Peyer's patch (tissue), 4 donors: ENCODE measurements around the gene ATP6V1D. TPM values are rescaled to one million over a fixed set of nuclear protein-coding genes. Genes with fewer than 3 reads are reported as not detected.

ENCODE experiments used
- DNase-seq, 3 donors: peaks; one replicate each; pipeline ENCODE4 v3.0.0-alpha.2; 2017 to 2019
- H3K27ac ChIP-seq, 4 donors: fragments of 200-600 bp; sonication (generic); one replicate each; pipeline ENCODE4 v1.5.1; 2016 to 2019
- H3K27me3 ChIP-seq, 2 donors: fragments of 200-600 bp; sonication (generic); one replicate each; pipeline ENCODE4 v1.5.1; 2019
- H3K36me3 ChIP-seq, 3 donors: fragments of 200-600 bp; sonication (generic); one replicate each; pipeline ENCODE4 v1.5.1; 2016 to 2019
- H3K4me1 ChIP-seq, 4 donors: fragments of 200-600 bp; sonication (generic); one replicate each; pipeline ENCODE4 v1.5.1; 2016 to 2019
- H3K4me3 ChIP-seq, 4 donors: fragments of 200-600 bp; sonication (generic); 1 replicate in 3 of 4; 2 replicates in 1 of 4; pipeline ENCODE4 v1.5.1; 2016 to 2019; ENCODE audit warnings: mild to moderate bottlenecking in 1 of 4
- H3K9me3 ChIP-seq, 4 donors: fragments of 200-600 bp; sonication (generic); one replicate each; pipeline ENCODE4 v1.5.1; 2016 to 2019; ENCODE audit warnings: mild to moderate bottlenecking in 1 of 4
- POLR2A ChIP-seq, 2 donors: fragments of 450-650 bp; IDR thresholded peaks; one replicate each; pipeline ENCODE4 v1.5.1; 2017; ENCODE audit warnings: antibody characterized with exemption in 2 of 2, mild to moderate bottlenecking in 2 of 2, moderate library complexity in 2 of 2
- total RNA-seq, 4 donors: library from RNA; depleted of rRNA; stranded (reverse); fragments of >200 nt; gene quantifications; one replicate each; pipeline ENCODE4 v1.1.0, GENCODE V29; 2016
- TF ChIP-seq, protein P1 (sequence below), 6 experiments: fragments of 450-650 bp in 4 of 6; fragments of 200-600 bp in 2 of 6; sonication (generic) in 1 of 6; IDR thresholded peaks; one replicate each; pipeline ENCODE4 v1.5.1; 2017 to 2019; ENCODE audit warnings: antibody characterized with exemption in 6 of 6, mild to moderate bottlenecking in 3 of 6, moderate library complexity in 1 of 6

The ATP6V1D gene
- total RNA-seq, 4 donors from 2014 or later, result 67.0 to 93.3 (median 78.5) TPM

DNA sequence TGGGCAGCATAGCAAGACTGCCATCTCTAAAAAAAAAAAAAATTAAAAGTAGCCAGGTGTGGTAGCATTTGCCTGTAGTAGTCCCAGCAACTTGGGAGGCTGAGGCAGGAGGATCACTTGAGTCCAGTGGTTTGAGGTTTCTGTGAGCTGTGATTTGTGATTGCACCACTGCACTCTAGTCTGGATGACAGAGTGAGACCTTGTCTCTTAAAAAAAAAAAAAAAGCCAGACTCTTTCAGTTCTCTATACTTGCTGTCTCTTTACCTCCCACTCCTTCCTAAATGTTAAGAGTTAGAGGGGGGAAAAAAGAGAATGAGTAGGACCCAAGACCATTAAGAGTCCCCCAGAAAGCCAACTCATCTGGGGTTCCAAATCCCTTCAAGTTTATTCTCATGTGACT lies 18.3 kb upstream of the ATP6V1D start:
- peaks cover 4 to 94% (median 4%) of the 10 kb centered on the region in 3 donors for H3K36me3 ChIP-seq
- DNase-seq, result no peak
- no peaks in the 10 kb centered on the region for H3K4me1 ChIP-seq
- H3K27ac ChIP-seq, result no peak overlapping the region
- no peaks in the 10 kb centered on the region for H3K27me3 ChIP-seq
- no peaks in the 10 kb centered on the region for H3K9me3 ChIP-seq
- no peak overlapping the region for H3K4me3 ChIP-seq
- no peak for TF ChIP-seq POLR2A (IDR thresholded peaks at IDR 0.05)
- TF ChIP-seq, protein P1, sequence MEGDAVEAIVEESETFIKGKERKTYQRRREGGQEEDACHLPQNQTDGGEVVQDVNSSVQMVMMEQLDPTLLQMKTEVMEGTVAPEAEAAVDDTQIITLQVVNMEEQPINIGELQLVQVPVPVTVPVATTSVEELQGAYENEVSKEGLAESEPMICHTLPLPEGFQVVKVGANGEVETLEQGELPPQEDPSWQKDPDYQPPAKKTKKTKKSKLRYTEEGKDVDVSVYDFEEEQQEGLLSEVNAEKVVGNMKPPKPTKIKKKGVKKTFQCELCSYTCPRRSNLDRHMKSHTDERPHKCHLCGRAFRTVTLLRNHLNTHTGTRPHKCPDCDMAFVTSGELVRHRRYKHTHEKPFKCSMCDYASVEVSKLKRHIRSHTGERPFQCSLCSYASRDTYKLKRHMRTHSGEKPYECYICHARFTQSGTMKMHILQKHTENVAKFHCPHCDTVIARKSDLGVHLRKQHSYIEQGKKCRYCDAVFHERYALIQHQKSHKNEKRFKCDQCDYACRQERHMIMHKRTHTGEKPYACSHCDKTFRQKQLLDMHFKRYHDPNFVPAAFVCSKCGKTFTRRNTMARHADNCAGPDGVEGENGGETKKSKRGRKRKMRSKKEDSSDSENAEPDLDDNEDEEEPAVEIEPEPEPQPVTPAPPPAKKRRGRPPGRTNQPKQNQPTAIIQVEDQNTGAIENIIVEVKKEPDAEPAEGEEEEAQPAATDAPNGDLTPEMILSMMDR (IDR thresholded peaks at IDR 0.05), result no peak

DNA sequence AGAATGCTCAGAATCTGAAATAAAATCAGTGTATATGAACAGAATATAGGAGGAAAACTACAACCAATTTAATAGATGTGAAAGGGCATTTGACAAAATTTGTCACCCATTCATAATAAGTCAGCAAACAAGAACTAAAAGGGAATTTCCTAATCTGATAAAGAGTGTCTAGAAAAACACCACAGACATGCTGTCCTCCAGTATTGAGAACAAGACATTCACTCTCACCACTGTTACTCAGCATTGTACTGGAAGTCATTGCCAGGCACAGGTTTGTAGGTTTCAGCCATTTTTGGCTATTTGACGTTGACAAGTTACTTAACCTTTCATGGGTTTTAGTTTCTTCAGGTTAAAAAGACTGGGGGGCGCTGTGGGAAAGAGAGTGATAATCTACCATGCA lies 13.7 kb upstream of the ATP6V1D start:
- Histone ChIP-seq H3K4me1 (no peaks in the 10 kb centered on the region), H3K27ac (no peak overlapping the region), H3K9me3 (no peaks in the 10 kb centered on the region), H3K27me3 (no peaks in the 10 kb centered on the region), H3K36me3 (peaks cover 4 to 91% (median 7%) of the 10 kb centered on the region in 3 donors), H3K4me3 (no peak overlapping the region)
- TF ChIP-seq, protein P1 (IDR thresholded peaks at IDR 0.05), result no peak
- no peak for TF ChIP-seq POLR2A (IDR thresholded peaks at IDR 0.05)
- no peak for DNase-seq

DNA sequence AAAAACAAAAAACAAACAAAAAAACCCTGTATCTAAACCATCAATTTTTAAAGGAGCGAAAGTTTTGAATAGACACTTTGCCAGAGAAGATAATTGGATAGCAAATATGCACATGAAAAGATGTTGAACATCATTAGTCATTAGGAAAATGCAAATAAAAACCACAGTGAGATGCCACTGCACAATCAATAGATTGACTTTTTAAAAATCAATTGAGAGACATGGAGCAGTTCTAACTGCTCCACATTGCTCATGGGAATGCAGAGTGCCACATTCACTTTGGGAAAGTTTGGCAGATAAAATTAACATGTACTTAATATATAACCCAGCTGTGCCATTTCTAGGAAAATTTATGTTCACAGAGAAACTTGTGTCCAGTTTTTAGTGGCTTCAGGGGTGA lies 13.2 kb upstream of the ATP6V1D start:
- H3K9me3 ChIP-seq, result no peaks in the 10 kb centered on the region
- TF ChIP-seq, protein P1 (IDR thresholded peaks at IDR 0.05), result no peak
- TF ChIP-seq POLR2A (IDR thresholded peaks at IDR 0.05), result no peak
- no peak overlapping the region for H3K27ac ChIP-seq
- peaks cover 4 to 93% (median 7%) of the 10 kb centered on the region in 3 donors for H3K36me3 ChIP-seq
- H3K4me1 ChIP-seq, result peaks cover 0 to 3% (median 0%) of the 10 kb centered on the region in 4 donors
- no peak overlapping the region for H3K4me3 ChIP-seq
- DNase-seq, result no peak
- no peaks in the 10 kb centered on the region for H3K27me3 ChIP-seq

DNA sequence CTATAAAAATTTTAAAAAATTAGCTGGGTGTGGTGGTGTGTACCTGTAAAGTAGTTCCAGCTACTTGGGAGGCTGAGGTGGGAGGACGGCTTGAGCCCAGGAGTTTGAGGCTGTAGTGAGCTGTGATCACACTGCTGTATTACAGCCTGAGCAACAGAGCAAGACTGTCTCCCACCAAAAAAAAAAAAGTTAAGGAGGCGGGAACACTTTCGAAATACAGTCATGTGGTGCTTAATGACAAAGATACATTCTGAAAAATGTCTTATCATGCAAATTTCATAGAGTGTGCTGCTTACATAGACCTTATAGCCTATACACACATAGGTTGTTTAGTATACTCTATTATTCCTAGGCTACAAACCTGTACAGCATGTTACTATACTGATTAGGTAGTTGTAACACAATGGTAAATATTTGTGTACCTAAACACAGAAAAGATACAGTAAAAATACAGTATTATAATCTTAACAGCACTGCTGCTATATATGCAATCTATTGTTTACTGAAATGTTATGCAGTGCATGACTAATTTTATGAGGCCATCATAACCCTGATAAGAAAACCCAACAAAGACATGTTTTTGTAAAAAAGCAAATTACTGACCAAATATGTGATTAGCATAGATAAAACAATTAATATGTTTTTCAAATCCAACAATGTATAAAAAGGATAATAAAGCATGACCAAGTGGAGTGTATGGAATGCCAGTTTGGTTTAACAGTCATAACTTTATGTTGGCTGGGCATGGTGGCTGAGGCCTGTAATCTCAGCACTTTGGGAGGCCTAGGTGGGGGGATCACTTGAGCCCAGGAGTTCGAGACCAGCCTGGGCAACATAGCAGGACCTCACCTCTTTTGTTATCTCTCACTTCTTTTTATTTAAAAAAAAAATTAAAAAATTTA lies 11.9 kb upstream of the ATP6V1D start:
- Histone ChIP-seq H3K9me3 (no peaks in the 10 kb centered on the region), H3K4me1 (peaks cover 0 to 6% (median 0%) of the 10 kb centered on the region in 4 donors), H3K4me3 (no peak overlapping the region), H3K27me3 (no peaks in the 10 kb centered on the region), H3K36me3 (peaks cover 4 to 93% (median 7%) of the 10 kb centered on the region in 3 donors), H3K27ac (no peak overlapping the region)
- no peak for DNase-seq
- TF ChIP-seq, protein P1 (IDR thresholded peaks at IDR 0.05), result no peak
- TF ChIP-seq POLR2A (IDR thresholded peaks at IDR 0.05), result no peak

DNA sequence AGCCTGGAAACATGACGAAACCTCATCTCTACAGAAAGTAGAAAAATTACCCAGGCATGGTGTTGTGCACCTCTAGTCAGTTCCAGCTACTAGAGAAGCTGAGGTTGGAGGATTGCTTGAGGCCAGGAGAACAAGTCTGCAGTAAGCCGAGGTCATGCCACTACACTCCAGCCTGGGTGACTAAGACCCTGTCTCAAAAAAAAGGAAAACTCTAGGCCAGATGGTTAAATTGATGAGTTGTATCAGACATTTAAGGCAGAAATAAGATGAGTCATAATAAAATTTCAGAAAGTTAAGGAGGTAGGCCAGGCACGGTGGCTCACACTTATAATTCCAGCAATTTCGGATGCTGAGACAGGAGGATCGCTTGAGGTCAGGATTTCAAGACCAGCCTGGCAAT lies 11.2 kb upstream of the ATP6V1D start:
- Histone ChIP-seq H3K27ac (no peak overlapping the region), H3K9me3 (no peaks in the 10 kb centered on the region), H3K4me1 (peaks cover 0 to 6% (median 0%) of the 10 kb centered on the region in 4 donors), H3K27me3 (no peaks in the 10 kb centered on the region), H3K36me3 (peaks cover 4 to 93% (median 4%) of the 10 kb centered on the region in 3 donors), H3K4me3 (no peak overlapping the region)
- DNase-seq, result no peak
- TF ChIP-seq, protein P1 (IDR thresholded peaks at IDR 0.05), result no peak
- TF ChIP-seq POLR2A (IDR thresholded peaks at IDR 0.05), result no peak
